GM19468 (cell line): ENCODE data around the gene PSMD2.
"Not testable (repeated sequence)": the region's sequence is repeated elsewhere in the genome, so short reads cannot be mapped to it uniquely, and the experiment has no call there.

ENCODE experiments used
- ATAC-seq: cut with Tn5 transposase; IDR thresholded peaks from one replicate; pipeline ENCODE4 v1.9.1; 2021; ENCODE audit warnings: mild to moderate bottlenecking, moderate library complexity, moderate number of reproducible peaks; ENCODE audit not compliant: unreplicated experiment; ENCODE audit errors: extremely low read depth

The PSMD2 gene

DNA sequence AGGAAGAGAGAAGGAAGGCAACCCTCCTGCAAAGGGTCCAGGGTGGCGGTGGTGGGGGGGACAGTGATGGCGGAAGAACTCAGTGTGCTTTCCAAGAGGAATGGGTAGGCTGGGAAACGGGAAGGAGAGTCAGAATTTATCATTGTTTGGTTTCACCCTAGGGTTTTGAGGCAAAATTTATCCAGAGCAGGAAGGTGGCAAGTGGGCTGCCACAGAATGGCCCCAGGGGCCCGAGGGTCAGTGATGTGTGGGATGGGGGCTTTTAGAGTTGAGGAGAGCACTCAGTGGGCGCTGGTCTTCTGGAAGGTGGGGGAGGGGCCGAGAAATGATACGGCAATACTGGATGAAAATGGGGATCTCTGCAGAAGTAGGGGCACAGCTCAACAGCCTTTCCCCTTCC is 38.9 kb downstream of the PSMD2 start:
- ATAC-seq, result no peak

DNA sequence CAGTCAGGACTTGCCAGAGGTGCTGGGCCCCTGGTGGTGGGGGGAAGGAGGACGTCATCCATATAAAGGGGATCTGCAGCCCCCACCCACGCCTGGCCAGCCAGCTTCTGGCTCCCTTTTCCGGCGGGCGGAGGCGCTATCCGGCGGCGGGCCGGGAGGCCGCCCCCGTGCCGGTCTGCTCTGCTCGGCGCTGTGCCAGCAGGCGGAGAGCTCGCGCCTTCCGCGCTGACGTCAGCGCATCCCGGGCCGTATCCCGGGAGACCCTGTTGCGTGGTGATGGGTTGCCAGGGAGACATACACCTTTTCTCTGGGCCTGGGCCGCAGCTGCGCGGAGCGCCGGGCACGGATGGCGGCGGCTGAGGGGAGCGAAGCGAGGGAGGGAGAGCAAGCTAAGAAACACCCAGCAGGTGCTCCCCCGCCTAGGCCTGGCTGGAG is 39.5 kb downstream of the PSMD2 start:
- no peak for ATAC-seq

DNA sequence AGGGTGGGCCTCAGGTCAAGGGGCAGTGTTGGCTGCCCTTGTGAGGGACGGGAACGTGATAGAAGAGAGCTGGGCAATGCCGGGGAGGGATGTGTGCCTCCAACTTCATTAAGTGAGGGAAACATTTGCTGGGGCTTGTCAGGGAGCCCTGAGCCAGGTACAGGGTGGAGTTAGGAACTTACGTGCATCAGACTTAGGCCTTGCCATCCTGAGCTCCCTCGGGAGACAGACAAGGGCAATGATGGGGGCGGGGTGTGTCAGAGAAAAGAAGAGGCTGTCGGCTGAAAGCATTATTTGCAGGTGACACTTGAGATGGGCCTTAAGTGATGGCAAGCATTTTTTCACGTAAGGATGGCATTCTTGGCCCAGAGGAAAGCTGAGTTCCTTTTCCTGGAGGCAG is 40.0 kb downstream of the PSMD2 start:
- ATAC-seq, result no peak

DNA sequence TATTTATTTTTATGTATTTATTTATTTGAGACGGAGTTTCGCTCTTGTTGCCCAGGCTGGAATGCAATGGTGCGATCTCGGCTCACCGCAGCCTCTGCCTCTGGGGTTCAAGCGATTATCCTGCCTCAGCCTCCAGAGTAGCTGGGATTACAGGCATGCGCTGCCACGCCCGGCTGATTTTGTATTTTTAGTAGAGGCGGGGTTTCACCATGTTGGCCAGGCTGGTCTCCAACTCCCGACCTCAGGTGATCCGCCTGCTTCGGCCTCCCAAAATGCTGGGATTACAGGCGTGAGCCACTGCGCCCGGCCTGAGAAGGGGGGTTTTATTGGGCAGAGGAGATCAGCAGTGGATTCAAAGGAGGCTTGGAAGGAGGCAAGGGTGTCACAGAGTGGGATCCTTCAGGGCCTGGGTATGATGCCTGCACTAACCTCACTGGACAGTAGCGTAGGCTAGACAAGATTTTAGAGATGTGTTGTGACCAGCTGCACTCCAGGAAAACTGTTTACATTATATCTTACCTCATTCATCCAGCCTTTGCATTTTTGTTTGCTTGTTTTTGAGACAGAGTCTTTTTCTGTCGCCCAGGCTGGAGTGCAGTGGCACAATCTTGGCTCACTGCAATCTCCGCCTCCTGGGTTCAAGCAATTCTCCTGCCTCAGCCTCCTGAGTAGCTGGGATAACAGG is 40.6 kb downstream of the PSMD2 start:
- ATAC-seq, result not testable (repeated sequence)

DNA sequence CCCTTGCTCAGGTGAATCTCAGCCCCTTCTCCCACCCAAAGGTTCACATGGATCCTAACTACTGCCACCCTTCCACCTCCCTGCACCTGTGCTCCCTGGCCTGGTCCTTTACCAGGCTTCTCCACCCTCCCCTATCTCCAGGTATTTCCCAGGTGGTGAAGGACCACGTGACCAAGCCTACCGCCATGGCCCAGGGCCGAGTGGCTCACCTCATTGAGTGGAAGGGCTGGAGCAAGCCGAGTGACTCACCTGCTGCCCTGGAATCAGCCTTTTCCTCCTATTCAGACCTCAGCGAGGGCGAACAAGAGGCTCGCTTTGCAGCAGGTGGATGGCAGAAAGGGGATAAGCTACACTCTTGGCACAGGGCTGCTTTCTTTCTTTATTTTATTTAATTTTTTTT is 42.9 kb downstream of the PSMD2 start:
- ATAC-seq, result no peak

DNA sequence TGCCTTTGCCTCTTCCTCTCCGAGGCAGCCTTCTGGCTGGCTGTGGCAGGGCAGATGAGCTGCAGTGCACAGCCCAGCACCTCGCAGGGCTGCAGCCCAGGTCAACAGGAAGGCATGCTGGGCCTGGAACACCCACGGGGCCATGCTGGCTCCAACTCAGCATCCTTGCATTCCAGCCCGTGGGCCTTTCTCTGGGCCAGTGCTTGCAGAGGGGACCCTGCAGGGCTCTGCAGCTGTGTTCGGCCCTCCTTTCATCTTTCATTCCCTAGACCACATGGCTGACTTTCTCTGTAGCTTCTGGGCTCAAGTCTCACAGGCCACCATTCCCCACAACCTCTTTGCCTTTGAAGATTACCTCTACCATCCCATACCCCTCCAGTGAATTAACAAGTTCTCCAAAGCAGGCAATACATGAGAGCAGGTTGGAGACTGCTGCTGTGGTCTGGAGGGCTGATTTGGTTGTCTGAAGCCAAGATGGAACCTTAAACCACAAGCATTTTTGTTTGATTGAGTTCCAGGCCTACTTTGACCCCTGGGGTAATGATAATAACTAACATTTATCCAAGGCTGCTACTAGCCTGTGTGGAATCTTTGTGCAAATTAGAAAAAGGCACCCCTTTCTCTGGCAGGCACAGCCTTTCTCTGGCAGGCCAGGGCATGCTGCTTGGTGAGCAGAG is 44.3 kb downstream of the PSMD2 start:
- ATAC-seq, result no peak

DNA sequence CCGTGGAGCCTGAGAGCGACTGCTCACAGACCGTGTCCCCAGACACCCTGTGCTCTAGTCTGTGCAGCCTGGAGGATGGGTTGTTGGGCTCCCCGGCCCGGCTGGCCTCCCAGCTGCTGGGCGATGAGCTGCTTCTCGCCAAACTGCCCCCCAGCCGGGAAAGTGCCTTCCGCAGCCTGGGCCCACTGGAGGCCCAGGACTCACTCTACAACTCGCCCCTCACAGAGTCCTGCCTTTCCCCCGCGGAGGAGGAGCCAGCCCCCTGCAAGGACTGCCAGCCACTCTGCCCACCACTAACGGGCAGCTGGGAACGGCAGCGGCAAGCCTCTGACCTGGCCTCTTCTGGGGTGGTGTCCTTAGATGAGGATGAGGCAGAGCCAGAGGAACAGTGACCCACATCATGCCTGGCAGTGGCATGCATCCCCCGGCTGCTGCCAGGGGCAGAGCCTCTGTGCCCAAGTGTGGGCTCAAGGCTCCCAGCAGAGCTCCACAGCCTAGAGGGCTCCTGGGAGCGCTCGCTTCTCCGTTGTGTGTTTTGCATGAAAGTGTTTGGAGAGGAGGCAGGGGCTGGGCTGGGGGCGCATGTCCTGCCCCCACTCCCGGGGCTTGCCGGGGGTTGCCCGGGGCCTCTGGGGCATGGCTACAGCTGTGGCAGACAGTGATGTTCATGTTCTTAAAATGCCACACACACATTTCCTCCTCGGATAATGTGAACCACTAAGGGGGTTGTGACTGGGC is 45.7 kb downstream of the PSMD2 start:
- no peak for ATAC-seq

DNA sequence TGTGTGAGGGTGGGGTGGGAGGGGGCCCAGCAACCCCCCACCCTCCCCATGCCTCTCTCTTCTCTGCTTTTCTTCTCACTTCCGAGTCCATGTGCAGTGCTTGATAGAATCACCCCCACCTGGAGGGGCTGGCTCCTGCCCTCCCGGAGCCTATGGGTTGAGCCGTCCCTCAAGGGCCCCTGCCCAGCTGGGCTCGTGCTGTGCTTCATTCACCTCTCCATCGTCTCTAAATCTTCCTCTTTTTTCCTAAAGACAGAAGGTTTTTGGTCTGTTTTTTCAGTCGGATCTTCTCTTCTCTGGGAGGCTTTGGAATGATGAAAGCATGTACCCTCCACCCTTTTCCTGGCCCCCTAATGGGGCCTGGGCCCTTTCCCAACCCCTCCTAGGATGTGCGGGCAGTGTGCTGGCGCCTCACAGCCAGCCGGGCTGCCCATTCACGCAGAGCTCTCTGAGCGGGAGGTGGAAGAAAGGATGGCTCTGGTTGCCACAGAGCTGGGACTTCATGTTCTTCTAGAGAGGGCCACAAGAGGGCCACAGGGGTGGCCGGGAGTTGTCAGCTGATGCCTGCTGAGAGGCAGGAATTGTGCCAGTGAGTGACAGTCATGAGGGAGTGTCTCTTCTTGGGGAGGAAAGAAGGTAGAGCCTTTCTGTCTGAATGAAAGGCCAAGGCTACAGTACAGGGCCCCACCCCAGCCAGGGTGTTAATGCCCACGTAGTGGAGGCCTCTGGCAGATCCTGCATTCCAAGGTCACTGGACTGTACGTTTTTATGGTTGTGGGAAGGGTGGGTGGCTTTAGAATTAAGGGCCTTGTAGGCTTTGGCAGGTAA is 46.5 kb downstream of the PSMD2 start:
- ATAC-seq, result no peak

DNA sequence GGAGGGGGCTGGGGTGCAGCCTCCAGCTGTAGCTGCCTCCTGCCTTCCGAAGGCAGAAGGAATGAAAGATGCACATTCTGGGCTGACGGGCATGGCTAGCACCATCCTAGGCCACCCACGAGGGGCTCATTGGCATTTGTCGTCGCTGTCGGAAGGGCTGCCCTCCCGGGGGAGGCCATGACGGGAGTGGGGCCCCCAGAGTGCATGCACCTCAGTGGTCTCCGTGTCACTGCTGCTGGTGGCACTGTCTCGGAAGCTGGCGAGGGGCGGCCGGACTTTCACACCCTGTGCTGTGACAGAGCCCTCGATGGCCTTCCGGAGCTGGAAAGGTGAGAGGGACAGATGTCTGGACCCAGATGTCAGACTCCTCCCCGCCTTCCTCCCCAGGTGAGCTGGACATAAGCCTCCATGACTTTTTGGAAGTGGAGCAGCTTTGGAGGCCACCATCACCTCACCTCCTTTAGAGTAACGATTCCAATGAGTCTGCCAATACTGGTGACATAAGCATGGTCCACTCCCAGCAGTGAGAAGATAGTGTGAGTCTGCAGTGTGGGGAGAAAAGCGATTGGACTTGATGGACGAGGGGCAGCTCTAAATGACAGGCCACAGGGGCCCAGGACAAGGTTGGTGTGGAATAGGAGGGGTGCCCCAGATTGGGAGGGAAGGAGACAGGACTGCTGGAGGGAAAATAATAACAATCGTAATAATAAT is 47.6 kb downstream of the PSMD2 start:
- no peak for ATAC-seq

DNA sequence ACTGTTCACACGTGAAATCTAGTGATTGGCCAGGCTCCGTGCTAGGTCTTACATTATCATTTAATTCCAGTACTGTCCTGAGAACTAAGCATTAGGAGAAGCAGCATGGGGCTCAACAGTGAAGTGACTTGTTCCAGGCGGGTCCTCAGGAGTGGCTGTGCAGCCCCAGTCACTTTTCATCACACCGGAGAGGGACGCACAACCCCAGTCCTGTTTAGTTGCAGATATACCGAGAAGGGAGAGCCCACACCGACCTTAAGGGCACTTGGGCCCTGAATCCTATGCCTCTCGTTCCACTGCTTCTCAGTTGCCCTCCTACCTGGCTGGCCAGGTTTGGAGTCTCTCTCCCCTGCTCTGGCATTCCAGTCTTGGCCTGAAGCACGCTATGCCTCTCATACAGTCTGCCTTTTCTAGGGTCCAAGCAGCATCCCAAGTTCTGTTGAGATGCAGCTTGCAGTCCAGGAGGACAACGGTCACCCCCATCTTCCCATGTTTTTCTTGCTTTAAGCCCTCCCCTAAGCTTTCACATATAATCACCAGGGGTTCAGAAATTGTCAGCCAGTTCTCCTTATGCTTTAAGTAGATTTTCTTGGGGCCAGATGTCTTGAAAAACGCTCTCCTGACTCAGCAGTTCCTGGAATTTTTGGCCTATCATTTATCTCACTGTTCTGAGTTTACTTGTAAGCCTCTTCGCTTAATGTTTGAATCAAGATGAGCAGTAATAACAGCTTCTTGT is 48.4 kb downstream of the PSMD2 start:
- ATAC-seq, result no peak

DNA sequence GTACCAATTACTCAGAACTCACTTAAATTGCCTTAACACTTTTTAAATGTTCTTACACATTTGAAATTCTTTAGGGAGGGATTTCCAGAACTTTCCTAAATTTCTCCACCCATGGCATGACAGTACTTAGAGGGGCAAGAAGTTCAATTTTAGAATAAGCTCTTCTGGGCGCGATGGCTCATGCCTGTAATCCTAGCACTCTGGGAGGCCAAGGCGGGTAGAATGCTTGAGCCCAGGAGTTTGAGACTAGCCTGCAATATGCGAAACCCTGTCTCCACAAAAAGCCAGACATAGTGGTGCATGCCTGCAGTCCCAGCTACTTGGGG is 49.0 kb downstream of the PSMD2 start:
- no peak for ATAC-seq

DNA sequence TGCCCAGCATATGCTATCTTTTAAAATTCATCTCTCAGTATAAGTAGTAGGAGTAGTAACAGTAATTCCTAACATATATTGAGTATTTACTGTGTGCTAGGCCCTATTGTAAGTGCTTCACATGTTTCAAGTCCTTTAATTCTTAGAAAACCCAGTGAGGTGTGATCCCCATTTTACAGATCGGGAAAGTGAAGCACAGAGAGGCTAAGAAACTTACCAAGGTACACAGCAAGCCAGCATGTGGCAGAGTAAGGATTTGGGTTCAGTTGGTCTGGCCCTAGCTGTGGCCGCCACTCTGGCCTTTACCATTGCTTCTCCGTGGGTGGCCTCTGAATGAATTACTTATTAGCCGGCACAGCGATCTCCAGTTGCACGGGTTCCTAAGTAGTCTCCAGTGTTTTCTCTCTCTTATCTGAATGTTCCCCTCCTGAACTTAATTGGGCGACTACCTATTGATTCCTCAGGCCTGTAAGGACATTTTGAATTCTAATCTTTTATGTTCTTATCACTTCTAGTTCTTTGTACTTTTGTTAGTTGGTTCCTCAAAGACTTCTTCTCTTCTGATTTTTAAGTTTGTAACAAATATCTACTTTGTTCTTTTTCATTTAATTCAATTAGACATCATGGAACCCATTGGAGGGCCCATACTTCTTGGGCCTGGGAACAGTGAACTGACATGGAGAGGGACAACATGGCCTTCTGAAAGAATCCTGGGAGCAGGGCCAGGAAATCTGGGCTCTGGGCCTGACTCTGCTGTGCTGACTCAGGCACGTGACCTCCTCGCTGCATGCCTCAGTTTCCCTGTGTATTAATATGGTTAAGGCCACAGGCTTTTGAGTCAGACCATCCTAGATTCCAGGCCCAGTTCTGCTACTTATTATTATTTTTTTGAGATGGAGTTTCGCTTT is 50.8 kb downstream of the PSMD2 start:
- ATAC-seq, result no peak

DNA sequence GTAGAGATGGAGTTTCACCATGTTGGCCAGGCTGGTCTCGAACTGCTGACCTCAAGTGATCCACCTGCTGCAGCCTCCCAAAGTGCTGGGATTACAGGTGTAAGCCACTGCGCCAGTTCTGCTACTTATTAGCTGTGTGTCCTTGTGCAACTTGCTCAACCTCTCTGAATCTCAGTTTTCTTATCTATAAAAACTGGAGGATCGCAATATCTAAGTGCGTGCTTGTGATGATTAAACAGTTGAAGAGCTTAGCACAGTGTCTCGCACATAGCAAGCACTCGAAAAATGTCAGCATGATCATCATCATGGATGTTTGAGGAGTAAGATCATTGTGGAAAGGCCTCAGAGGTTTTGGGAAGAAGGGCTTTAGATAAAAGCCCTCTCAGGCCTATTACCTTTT is 51.6 kb downstream of the PSMD2 start:
- no peak for ATAC-seq

DNA sequence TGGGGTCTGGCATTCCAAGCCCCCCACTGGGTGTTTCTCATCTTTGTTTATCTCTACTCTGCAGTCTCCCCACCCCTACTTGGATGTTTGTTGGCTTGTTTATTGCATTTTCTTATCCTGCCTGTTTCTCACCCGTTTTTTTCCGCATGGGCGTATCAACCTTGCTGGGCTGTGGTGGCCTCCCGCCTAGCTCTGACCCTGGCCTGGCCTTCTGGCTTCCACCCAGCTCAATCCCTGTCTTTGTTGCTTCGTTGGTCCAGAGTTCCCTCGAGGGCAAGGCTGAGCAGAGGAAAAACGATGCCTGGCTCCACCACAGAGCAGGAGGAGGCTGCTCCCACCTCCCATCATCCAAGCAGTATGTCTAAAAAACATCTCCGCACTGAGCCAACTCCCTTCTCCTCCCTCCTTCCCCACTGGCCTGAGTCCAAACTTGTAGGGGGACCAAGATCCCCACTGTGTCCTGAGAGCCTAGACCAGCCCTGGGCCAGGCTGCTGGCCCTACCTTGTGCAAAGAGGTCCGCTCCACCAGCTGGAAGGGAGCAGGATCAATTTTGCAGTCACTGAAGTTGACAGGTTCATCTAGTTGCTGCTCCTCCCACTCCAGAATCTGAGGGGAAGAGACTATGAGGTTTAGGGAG is 52.6 kb downstream of the PSMD2 start:
- no peak for ATAC-seq

DNA sequence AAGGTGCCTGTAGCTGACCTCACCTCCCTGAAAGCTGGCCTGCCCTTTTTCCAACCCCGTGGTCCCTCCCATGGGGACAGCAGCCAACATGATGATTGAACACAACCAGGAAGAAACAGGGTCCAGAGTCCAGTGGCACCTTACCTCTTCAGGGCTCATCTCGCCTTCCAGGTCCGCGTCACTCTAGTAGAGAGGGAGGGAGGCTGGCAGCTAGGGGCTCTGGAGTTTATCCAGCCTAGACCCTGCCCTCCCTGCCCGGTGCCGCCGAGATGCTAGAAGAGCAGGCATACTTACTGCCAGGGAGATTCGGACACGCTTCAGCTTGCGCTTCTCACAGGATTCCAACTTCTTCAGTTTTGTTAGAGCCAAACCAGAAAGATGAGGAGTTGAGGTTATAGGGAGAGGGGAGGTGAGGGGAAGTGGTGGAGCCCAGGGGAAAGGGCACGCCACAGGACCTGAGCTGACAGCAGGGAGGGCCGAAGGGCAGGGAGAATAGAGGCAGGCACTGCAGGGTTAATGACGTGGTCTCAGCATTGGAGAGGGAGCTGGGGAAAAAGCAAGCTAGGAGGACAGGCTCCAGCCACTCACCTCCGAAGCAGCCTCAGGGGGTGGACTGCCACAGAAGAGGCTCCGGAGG is 53.2 kb downstream of the PSMD2 start:
- ATAC-seq, result no peak

DNA sequence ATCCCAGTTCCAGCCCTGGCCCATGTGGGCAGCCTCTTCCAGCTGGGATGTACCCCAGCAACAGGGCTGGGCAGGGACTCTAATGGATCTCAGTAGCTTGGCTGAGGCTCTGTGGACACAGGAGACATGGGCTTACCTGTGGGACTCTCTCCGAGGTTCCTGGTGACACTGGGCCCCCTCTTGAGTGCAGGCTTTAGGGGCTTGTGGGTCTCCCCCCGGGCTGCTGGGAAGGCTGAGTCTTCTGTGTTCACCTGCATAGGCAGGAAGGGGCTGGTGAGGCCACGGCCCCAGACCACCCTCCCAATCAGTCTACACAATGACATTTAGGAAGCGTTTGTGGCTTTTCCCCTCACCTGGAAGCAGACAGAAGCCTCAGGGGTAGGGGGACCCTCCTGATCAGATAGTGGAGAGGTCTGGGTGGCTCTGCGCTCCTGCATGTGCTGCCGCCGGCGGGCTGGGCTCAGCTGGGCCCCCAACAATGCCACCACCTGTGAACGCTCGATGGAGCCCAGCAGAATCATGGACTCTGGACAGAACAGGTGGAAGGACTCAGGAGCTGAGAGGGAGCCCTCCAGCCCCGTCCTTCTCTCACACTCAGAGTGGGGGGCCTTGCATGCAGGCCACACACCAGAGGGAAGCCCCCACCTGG is 54.0 kb downstream of the PSMD2 start:
- ATAC-seq, result no peak

DNA sequence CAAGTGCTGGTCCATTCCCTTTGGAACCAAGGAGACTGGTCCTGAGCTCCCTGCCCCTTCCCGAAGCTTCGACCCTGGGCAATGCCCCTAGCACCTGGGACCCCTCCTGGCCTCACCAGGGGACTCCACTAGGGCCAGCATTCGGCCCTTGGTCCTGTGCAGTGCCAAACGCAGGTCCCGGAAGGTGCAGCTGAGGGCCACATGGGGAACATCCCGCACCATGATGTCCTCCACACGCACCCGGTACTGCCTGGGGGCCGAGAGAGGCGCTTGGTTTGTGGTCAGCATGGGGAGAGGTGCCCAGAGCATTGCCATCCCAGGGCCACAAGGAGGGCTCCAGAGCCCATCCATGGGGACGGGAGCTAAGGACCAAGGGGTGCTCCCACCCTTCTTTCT is 54.5 kb downstream of the PSMD2 start:
- ATAC-seq, result no peak
